GM12873 (cell line): Measurements from ENCODE around the gene GRID1.

Experiments used
- CTCF ChIP-seq: IDR thresholded peaks from 2 replicates; pipeline ENCODE4 v1.5.1; 2012; ENCODE audit warnings: low read depth, mild to moderate bottlenecking, moderate library complexity, low read length, control low read depth; ENCODE audit not compliant: insufficient read depth; ENCODE audit errors: missing control alignments

The GRID1 gene

GRCh38 chr10:86189891-86190290 lies 176.7 kb downstream of the GRID1 start:
- TF ChIP-seq CTCF: no peak

GRCh38 chr10:86188796-86189558 lies 177.6 kb downstream of the GRID1 start:
- no peak for TF ChIP-seq CTCF

GRCh38 chr10:86188326-86188725 lies 178.3 kb downstream of the GRID1 start:
- no peak for TF ChIP-seq CTCF

GRCh38 chr10:86187499-86188239 lies 178.9 kb downstream of the GRID1 start:
- no peak for TF ChIP-seq CTCF

GRCh38 chr10:86186633-86187032 lies 180.0 kb downstream of the GRID1 start:
- no peak for TF ChIP-seq CTCF

- TF ChIP-seq CTCF: no peak
Measured at GRCh38 chr10:86182595-86182994, 184.0 kb downstream of the GRID1 start.

GRCh38 chr10:86182150-86182549 lies 184.4 kb downstream of the GRID1 start:
- no peak for TF ChIP-seq CTCF
